Activated naive CD4-positive, alpha-beta T cell treated with anti-CD3 and anti-CD28 coated beads, Interleukin-2, amount 50 U/mL, for 16 hours (primary cell): ENCODE data around the gene ZNF442.
"Not testable (repeated sequence)": the region's sequence is repeated elsewhere in the genome, so short reads cannot be mapped to it uniquely, and the experiment has no call there.

Experiments
- DNase-seq: peaks from one replicate; pipeline ENCODE4 v3.0.0-alpha.2; 2020

Gene ZNF442

DNA sequence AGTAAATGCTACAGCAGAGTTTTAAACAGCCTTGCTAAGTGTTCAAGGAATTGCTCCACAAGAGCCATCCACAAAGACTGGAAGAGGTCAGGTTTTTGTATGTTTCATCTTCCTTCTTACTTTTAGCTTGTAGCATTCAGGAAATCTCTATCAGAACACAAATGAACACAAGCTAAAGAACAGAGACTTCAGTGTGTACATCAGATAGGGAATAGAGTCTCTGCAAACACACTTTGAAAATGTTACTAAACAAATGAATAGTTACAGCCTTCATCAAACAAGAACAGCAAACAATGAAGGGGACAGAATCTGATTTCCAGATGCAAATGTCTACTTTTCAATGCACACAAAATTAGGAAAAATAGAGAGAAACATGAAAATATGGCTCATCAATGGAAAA, 39.8 kb downstream of the ZNF442 start:
- DNase-seq = no peak

DNA sequence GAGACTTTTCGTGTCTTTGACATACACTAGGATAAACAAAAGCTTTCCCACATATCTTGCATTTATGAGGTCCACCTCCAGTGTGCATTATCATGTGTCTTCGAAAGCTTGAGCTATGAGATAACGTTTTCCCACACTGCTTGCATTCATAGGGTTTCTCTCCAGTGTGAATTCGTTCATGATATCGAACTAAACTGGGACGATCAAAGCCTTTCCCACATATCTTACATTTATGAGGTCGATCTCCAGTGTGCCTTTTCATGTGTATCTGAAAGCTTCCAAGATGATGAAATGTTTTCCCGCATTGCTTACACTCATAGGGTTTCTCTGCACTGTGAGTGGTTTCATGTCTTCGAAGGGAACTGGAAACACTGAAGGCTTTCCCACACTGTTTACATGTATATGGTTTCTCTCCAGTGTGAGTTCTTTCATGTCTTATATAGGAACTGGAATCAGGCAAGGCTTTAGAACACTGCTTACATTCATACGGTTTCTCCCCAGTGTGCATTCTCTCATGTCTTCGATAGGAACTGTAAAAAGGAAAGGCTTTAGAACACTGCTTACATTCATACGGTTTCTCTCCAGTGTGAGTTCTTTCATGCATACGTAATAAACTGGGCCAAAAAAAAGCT, 46.6 kb downstream of the ZNF442 start:
- no peak for DNase-seq

DNA sequence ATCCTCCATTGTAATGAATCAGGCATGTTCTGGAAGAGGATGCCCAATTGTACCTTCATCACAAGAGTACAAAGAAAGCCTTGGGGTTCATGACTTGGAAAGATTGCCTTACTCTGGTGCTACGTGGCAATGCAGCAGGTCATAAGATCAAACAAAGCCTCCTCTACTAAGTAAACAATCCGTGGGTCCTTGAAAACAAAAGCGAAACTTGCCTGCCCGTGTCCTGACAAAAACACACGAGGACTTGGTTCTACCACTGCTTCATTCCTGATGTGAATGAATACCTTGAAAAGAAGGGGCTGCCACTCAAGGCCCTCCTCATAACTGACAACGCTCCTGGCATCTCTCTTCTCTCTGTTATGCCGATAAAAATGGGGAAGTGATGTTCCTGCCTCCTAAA, 50.9 kb downstream of the ZNF442 start:
- DNase-seq = no peak

DNA sequence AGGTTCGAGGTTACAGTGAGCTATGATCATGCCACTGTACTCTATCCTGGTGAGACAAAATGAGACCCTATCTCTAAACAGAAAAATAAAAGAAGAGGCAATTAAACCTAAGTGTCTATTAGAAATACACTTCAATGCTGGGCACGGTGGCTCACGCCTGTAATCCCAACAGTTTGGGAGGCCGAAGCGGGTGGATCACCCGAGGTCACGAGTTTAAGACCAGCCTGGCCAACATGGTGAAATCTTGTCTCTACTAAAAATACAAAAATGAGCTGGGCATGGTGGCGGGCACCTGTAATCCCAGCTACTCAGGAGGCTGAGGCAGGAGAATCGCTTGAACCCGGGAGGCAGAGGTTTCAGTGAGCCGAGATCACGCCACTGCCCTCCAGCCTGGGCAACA, 56.6 kb downstream of the ZNF442 start:
- DNase-seq = not testable (repeated sequence)
